T1000 (cell line): ENCODE data around the gene TAS2R30.
"Not testable (repeated sequence)": the region's sequence is repeated elsewhere in the genome, so short reads cannot be mapped to it uniquely, and the experiment has no call there.

Experiments used
- DNase-seq: peaks from one replicate; lab custom pipeline; 2025; ENCODE audit warnings: mixed read lengths; lab: John Stamatoyannopoulos, UW

Gene TAS2R30

DNA sequence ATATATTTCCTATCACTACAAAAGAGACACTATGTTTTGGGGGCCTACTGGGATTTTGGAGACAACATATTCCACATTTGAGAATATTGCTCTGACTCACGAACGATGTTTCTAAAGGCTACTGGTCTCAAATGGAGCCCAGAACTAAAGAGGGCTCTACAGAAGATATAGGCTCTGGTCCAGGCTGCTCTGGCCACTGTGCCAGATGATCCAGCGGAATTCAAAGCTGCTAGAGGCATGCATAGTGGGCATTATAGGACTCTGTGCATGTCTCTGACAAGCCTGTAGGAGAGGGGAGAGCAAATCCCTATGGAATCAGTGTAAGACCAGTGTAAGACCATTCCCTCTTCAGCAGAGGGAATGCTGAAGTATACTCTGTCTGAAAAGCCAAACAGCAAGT lies 4.1 kb downstream of the TAS2R30 start:
- no peak for DNase-seq

DNA sequence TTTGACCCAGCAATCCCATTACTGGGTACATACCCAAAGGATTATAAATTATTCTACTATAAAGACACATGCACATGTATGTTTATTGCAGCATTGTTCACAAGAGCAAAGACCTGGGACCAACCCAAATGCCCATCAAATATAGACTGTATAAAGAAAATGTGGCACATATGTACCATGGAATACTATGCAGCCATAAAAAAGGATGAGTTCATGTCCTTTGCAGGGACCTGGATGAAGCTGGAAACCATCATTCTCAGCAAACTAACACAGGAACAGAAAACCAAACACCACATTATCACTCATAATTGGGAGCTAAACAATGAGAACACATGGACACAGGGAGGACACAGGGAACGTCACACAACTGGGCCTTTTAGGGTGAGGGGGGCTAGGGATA lies 20.3 kb downstream of the TAS2R30 start:
- DNase-seq, result not testable (repeated sequence)

DNA sequence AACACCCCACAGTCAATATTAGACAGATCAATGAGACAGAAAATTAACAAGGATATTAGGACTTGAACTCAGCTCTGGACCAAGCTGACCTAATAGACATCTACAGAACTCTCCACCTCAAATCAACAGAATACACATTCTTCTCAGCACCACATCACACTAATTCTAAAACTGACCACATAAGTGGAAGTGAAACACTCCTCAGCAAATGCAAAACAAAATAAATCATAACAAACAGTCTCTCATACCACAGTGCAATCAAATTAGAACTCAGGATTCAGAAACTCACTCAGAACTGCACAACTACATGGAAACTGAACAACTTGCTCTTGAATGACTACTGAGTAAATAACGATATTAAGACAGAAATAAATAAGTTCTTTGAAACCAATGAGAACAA lies 23.2 kb downstream of the TAS2R30 start:
- not testable (repeated sequence) for DNase-seq

- DNase-seq, result no peak
Observed at GRCh38 chr12:11108862-11109261, 25.6 kb downstream of the TAS2R30 start.

GRCh38 chr12:11107719-11108118 lies 26.7 kb downstream of the TAS2R30 start:
- DNase-seq, result no peak

DNA sequence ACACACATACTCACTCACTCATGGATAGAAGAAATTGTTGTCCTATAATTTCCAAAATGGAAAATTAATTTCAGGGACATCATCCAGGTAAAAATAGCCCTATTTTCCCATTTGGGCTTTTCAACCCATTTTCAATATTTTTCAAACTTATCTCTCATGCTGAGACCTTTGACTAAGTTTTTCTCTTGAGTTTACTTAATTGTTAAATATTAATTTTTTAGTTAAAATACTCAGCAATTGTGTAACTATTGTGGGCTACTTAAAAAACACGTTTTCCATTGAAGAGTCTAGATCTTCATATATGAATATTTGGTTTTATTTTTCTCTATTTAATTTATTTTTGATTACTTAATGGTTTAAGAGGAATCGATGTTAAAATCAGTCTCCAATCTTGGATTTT lies 28.2 kb downstream of the TAS2R30 start:
- no peak for DNase-seq

DNA sequence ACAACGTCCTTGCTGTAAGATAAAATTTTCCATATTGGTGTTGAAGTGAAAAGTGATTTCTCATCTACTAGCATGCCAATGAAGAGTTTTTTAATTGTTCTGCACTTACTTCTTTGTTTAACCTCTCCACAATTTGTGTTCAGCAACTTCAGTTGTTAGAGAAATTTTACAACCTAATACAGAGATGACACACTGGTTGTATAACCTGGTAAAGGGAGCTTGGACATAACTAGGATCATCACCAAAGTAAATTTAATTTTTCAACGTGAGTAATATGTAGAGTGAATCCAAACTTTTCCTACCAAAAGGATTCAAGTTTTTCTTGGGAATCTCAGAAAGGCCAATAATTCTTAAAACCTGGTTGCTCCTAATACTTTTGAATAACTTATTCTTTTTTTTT lies 28.9 kb downstream of the TAS2R30 start:
- DNase-seq, result no peak

DNA sequence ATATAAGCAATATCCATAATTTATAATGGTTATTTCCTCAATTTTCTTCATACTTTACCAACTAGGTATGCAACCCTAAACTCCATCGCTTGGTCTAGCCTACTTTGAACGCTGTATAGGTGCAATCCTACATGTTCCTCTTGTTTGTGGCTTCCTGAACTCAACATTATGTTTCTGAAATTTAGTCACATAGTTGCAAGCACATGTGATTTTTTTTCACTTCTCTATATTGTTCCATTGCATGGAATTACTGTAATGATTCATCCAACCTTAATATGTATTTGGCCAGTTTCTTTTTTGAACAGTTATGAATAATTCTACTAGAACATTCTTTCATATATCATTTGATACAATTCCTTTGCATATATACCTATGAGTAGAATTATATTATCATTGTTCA lies 39.5 kb downstream of the TAS2R30 start:
- DNase-seq, result not testable (repeated sequence)

DNA sequence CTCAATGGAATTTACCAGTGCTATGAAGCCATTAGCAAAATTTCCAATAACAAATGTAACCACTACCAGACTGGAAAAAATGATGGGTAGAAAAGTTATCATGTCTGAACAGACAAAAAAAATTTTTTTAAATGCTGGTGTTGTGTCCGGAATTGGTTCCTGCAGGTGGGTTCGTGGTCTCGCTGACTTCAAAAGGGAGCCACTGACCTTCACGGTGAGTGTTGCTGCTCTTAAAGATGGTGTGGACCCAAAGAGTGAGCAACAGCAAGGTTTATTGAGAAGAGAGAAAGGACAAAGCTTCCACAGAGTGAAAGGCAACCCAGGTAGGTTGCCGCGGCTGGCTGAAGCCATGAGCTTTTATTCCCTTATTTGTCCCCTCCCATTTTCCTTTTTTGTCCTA lies 42.3 kb downstream of the TAS2R30 start, which contains the start of gene TAS2R43:
Gene TAS2R43, minus strand, starts transcription at position 186 of the 400 bp plus-strand sequence. Its CDS starts 84 bp downstream, at position 102.
- DNase-seq, result no peak

- DNase-seq, result no peak
Observed at GRCh38 chr12:11089246-11089645, 45.2 kb downstream of the TAS2R30 start.

GRCh38 chr12:11085419-11085818 lies 49.0 kb downstream of the TAS2R30 start:
- no peak for DNase-seq
